Parathyroid adenoma (tissue), 2 donors: Measurements from ENCODE around the gene SYNJ2.

Source experiments
- H2AFZ ChIP-seq: fragments of 300-600 bp; sonication (generic); one replicate; pipeline ENCODE4 v1.7.0; 2017; ENCODE audit warnings: antibody characterized with exemption, mild to moderate bottlenecking
- H3K27ac ChIP-seq: fragments of 300-600 bp; sonication (generic); one replicate; pipeline ENCODE4 v1.7.0; 2017
- H3K27me3 ChIP-seq: fragments of 300-600 bp; sonication (generic); one replicate; pipeline ENCODE4 v1.7.0; 2017; ENCODE audit warnings: low read length; ENCODE audit not compliant: control insufficient read depth, insufficient read depth
- H3K36me3 ChIP-seq: fragments of 300-600 bp; sonication (generic); one replicate; pipeline ENCODE4 v1.7.0; 2017; ENCODE audit warnings: low read length; ENCODE audit not compliant: control insufficient read depth, insufficient read depth
- H3K4me1 ChIP-seq: fragments of 300-600 bp; sonication (generic); one replicate; pipeline ENCODE4 v1.7.0; 2017; ENCODE audit warnings: control low read depth
- H3K4me2 ChIP-seq: fragments of 300-600 bp; sonication (generic); one replicate; pipeline ENCODE4 v1.7.0; 2017; ENCODE audit warnings: low read length
- H3K4me3 ChIP-seq: fragments of 300-600 bp; sonication (generic); one replicate; pipeline ENCODE4 v1.7.0; 2017; ENCODE audit warnings: low read depth, low read length
- H3K79me2 ChIP-seq: fragments of 300-600 bp; sonication (generic); one replicate; pipeline ENCODE4 v1.7.0; 2017; ENCODE audit warnings: control low read depth
- H3K9ac ChIP-seq: fragments of 300-600 bp; sonication (generic); one replicate; pipeline ENCODE4 v1.7.0; 2017; ENCODE audit warnings: mild to moderate bottlenecking
- H3K9me3 ChIP-seq: fragments of 300-600 bp; sonication (generic); one replicate; pipeline ENCODE4 v1.7.0; 2017; ENCODE audit warnings: low read length; ENCODE audit not compliant: control insufficient read depth
- TF ChIP-seq, protein P1 (sequence below): fragments of 300-600 bp; sonication (generic); IDR thresholded peaks from one replicate; pipeline ENCODE4 v1.7.0; 2017; ENCODE audit warnings: antibody characterized with exemption, mild to moderate bottlenecking
- donor health status: primary hyperparathyroidism.

SYNJ2 gene

DNA sequence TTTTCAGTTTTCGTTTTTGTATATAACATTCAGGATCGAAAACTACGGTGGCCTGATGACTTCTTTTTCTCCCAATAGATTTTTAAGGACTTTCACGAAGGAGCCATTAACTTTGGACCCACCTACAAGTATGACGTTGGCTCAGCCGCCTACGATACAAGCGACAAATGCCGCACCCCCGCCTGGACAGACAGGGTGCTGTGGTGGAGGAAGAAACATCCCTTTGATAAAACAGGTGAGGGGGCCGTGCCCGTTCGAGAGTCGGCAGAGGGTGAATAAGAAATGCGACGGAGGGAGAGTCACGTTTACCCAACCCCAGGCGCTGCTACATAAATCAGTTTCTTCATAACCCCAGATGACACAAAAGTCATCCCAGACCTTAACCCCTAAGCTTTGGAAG is 94.9 kb downstream of the SYNJ2 start:
- Histone ChIP-seq H3K4me1 (no peaks in the 10 kb centered on the region), H3K9me3 (no peaks in the 10 kb centered on the region), H3K27me3 (no peaks in the 10 kb centered on the region), H3K4me3 (no peak overlapping the region), H3K27ac (no peak overlapping the region), H3K36me3 (no peaks in the 10 kb centered on the region), H2AFZ (no peak overlapping the region), H3K9ac (no peak overlapping the region), H3K79me2 (no peaks in the 10 kb centered on the region), H3K4me2 (no peak overlapping the region)
- TF ChIP-seq, protein P1, sequence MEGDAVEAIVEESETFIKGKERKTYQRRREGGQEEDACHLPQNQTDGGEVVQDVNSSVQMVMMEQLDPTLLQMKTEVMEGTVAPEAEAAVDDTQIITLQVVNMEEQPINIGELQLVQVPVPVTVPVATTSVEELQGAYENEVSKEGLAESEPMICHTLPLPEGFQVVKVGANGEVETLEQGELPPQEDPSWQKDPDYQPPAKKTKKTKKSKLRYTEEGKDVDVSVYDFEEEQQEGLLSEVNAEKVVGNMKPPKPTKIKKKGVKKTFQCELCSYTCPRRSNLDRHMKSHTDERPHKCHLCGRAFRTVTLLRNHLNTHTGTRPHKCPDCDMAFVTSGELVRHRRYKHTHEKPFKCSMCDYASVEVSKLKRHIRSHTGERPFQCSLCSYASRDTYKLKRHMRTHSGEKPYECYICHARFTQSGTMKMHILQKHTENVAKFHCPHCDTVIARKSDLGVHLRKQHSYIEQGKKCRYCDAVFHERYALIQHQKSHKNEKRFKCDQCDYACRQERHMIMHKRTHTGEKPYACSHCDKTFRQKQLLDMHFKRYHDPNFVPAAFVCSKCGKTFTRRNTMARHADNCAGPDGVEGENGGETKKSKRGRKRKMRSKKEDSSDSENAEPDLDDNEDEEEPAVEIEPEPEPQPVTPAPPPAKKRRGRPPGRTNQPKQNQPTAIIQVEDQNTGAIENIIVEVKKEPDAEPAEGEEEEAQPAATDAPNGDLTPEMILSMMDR: no peak

DNA sequence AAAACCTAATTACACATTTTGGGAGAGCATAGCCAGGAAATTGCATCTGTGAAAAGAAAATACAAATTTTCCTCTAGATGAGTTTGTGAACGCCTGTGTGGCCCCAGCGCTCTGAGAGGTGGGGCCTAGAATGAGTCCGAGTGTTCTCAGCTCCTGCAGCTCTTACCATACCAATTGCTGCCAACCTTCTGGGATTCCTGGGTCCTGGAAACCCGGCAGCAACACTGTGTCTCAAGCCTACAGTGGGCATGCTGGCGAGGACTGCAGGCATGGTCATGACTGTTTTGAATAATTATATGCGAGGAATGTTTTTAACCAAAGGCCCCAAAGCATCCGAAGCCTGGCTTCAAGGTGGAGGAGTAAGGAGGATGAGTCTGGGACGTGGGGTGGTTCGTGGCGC is 96.0 kb downstream of the SYNJ2 start:
- H3K27me3 ChIP-seq: no peaks in the 10 kb centered on the region
- TF ChIP-seq, protein P1: no peak
- no peak overlapping the region for H3K27ac ChIP-seq
- H3K4me3 ChIP-seq: no peak overlapping the region
- H3K4me1 ChIP-seq: no peaks in the 10 kb centered on the region
- H3K9ac ChIP-seq: no peak overlapping the region
- H3K9me3 ChIP-seq: no peaks in the 10 kb centered on the region
- H2AFZ ChIP-seq: no peak overlapping the region
- H3K36me3 ChIP-seq: no peaks in the 10 kb centered on the region
- no peak overlapping the region for H3K4me2 ChIP-seq
- no peaks in the 10 kb centered on the region for H3K79me2 ChIP-seq

DNA sequence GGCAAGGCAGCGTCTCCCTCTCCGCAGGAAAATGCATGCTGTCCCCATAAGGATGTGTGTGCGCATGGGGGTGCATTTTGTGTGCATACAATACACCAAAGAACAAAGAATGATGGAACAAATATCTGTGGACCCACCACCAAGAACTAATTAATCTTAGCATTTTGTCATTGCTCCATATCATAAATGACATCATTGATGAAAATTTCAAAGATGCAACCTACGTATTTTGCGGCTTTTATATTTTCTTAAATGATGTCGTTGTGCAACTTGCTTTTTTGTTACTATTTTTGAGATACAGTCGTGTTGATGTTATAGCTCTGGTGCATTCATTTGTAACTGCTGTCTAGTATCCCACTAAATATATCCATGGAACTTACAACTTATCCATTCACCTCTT is 96.7 kb downstream of the SYNJ2 start:
- no peaks in the 10 kb centered on the region for H3K9me3 ChIP-seq
- H3K36me3 ChIP-seq: no peaks in the 10 kb centered on the region
- H3K79me2 ChIP-seq: no peaks in the 10 kb centered on the region

DNA sequence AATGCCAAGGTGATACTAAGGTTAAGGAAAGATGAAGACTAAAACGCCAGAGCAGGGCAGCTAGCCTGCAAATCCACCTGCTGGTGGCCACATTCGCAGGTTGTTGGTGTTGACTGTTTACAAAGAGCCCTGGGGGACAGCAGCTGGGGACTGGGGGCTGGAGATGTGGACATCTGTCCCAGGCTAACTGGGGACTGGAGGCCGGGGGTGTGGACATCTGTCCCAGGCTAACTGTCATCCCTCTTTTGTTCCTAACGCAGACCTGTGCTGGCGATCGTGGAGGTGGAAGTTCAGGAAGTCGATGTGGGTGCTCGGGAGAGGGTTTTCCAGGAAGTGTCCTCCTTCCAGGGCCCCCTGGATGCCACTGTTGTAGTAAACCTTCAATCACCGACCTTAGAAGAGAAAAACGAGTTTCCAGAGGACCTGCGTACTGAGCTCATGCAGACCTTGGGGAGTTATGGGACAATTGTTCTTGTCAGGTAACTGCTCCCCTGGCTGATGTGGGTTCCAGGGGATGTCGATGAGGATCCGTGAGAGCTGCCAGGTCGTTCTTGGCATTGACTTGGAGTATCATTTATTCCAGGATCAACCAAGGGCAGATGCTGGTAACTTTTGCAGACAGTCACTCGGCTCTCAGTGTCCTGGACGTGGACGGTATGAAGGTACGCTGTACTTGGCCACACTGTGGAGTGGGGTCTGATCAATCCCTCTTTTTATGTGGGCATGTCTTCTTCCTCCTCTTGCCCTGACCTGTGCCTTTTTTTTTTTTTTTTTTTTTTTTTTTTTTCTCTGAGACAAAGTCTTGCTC is 99.4 kb downstream of the SYNJ2 start:
- H3K27me3 ChIP-seq: no peaks in the 10 kb centered on the region
- H3K4me2 ChIP-seq: no peak overlapping the region
- H3K79me2 ChIP-seq: no peaks in the 10 kb centered on the region
- no peak overlapping the region for H3K4me3 ChIP-seq
- H3K4me1 ChIP-seq: no peaks in the 10 kb centered on the region
- no peaks in the 10 kb centered on the region for H3K36me3 ChIP-seq
- H2AFZ ChIP-seq: no peak overlapping the region
- no peaks in the 10 kb centered on the region for H3K9me3 ChIP-seq
- H3K9ac ChIP-seq: no peak overlapping the region
- no peak overlapping the region for H3K27ac ChIP-seq
- TF ChIP-seq, protein P1: no peak

More for the DNA sequence above, 96.7 kb downstream of the SYNJ2 start:
- no peaks in the 10 kb centered on the region for H3K4me1 ChIP-seq
- TF ChIP-seq, protein P1: no peak
- H2AFZ ChIP-seq: no peak overlapping the region
- H3K4me2 ChIP-seq: no peak overlapping the region
- H3K27me3 ChIP-seq: no peaks in the 10 kb centered on the region
- no peak overlapping the region for H3K27ac ChIP-seq
- no peak overlapping the region for H3K4me3 ChIP-seq
- no peak overlapping the region for H3K9ac ChIP-seq

DNA sequence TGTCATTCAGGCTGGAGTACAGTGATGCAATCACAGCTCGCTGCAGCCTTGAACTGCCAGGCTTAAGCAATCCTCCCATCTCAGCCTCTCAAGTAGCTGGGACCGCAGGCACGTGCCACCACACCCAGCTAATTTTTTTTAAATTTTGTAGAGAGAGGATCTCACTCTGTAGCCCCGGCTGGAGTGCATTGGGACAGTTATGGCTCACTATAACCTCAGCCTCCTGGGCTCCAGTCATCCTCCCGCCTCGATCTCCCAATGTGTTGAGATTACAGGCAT is 99.9 kb downstream of the SYNJ2 start:
- Histone ChIP-seq H3K79me2 (no peaks in the 10 kb centered on the region), H3K4me1 (no peaks in the 10 kb centered on the region), H3K27ac (no peak overlapping the region), H3K9me3 (no peaks in the 10 kb centered on the region), H3K4me3 (no peak overlapping the region), H2AFZ (no peak overlapping the region), H3K4me2 (no peak overlapping the region), H3K36me3 (no peaks in the 10 kb centered on the region), H3K9ac (no peak overlapping the region), H3K27me3 (no peaks in the 10 kb centered on the region)
- TF ChIP-seq, protein P1: no peak
